GM19193 (cell line): Measurements from ENCODE around the gene EGFLAM.

Experiments used
- POLR2A ChIP-seq: IDR thresholded peaks from 4 replicates; pipeline ENCODE4 v1.6.1; 2011; ENCODE audit not compliant: insufficient read depth, insufficient read length; ENCODE audit errors: extremely low read depth

EGFLAM gene

DNA sequence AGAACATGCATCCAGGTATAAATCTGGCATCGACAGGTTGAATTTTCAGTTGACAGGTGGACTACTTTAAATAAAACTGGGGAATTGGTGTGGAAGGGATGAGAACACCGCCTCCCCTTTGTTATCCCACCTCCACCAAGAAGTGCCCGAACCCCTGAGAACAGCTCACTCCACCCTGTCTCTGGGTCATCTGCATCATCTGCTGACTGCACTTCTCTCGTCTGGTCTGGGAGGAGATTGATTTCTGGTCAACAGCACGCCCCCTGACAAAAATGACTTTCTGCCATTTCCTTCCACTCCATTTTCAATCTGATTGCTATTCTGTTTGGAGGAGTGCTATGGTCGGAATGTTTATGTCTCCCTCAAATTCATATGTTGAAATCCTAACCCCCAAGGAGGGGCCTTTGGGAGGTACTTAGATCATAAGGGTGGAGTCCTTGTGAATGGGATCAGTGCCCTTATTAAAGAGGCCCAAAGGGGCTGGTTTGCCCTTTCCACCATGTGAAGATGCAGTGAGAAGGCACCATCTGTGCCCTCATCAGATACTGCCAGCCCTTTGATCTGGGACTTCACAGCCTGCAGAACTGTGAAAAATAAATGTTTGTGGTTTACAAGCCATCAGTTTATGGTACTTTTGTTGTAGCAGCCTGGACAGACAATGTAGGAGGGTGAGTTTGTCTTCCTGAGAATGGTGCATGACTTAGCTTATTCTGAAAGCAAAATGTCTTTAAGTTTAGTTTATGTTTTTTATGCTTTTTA, 145.7 kb downstream of the EGFLAM start:
- TF ChIP-seq POLR2A = no peak

DNA sequence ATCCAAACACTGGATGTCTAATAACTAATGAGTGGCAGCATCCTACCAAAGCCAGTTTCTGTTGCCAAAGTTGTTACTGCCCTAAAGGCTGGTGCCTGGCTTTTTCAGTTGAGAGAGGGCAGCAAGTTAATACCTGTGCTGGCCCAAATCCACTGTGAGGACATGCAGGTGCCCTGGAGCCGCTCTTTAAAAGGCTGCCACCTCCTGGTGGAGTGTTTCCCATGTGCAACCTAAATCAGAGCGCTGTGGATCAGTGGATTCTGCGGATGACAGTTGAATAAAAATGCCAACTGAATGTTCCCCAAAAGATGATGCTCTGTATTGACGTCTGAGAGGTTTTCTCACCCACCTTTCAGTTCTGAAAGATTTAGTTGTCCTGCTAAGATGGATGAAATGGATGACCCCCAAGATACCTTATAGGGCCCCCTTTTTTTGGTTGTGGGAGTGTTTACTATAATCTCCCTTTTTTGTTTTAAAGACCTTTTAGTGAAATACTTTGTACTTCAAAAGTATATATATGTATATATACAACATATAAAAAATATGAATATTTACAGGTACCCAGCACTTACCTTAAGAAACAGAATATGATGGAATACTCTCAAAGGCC, 146.4 kb downstream of the EGFLAM start:
- TF ChIP-seq POLR2A = no peak

DNA sequence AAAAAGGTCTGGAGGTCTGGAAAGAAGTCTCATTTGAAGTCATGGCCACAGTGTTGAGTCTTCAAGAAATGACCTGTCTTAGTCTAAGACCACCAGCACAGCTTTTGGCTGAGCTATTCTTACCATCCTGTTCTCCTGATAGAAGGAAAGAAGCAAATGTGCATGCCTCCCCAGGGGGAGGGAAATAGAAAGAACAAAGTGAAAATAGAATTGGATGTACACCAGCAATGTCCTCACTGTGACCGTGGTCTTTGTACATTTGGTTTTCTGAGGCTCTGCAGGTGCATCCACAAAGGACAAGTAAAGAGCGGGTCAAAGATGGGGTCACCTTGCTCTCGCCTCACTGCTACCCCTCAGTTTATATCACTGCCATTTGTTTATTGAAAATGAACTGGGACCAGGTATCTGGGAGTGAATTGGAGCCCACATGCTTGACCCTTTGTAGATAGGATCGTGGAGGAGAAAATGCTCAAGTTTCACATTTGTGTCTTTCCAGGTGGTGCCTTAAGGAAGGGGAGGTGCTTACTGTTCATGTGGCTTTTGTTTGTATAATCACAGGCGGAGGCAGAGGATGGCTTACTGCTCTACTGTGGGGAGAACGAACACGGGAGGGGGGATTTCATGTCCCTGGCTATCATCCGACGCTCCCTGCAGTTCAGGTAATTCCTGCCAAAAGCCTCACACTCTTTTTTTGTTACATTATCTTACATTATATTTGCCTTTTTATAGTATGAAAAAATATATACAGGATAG, 150.3 kb downstream of the EGFLAM start:
- TF ChIP-seq POLR2A = no peak

DNA sequence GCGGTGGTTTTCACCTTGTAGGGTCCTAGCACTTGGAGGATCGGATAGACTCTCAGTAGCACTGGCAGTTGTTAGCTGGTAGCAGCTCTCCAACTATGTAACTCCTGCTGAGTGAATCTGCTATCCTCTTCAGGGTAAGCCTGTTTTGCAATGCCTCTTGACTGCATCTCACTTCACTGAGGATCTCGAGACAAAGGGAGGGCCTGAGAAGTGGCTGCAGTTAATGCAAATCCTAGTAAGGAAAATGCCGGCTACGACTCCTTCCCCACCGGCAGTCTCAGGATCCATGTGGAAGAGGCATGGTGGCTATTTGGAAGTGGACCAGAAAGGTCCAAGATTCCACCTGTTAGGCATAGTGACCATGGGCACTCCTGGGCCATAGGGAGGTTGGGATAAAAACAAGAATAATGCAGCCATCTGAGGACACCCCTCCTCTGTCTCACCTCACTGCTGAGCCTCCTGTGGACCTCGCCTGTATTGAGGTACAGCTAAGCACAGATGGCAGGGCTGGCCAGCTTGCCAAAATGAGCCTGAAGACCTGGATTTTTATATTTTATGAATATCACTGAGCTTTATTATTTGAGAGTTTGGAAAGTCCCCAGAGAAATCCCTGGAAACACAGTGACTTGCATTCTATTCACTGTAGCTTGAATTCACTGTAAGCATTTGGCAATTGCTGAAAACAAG, 152.1 kb downstream of the EGFLAM start:
- TF ChIP-seq POLR2A = no peak

DNA sequence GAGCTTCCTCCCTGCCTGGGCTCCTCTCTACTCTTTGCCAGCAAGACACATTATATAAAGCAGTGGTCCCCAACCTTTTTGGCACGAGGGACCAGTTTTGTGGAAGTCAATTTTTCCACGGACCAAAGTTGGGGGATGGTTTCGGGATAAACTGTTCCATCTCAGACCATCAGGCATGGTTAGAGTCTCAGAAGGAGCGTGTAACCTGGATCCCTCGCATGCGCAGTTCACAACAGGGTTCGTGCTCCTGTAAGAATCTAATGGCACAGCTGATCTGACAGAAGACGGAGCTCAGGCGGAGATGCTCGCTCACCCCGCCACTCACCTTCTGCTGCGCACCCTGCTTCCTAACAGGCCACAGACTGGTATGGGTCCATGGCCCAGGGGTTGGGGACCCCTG, 155.3 kb downstream of the EGFLAM start:
- no peak for TF ChIP-seq POLR2A

DNA sequence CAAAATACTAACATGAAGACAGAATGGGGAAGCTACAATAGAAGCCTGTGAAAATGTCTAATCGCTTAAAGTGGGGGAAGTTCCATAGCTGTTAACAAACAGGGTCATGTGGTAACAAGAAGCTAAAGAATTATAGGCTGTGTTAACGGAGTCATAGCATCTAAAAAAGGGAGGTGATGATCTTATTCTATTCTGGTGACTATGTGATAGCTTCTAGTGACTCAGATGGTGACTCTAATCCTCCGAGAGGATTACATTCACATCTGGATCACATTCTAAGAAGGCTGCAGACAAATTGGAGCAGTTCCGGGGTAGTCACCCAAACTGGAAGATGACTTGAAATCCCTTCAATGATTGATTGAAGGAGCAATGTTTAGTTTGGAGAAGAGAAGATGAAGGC, 156.0 kb downstream of the EGFLAM start:
- TF ChIP-seq POLR2A = no peak

DNA sequence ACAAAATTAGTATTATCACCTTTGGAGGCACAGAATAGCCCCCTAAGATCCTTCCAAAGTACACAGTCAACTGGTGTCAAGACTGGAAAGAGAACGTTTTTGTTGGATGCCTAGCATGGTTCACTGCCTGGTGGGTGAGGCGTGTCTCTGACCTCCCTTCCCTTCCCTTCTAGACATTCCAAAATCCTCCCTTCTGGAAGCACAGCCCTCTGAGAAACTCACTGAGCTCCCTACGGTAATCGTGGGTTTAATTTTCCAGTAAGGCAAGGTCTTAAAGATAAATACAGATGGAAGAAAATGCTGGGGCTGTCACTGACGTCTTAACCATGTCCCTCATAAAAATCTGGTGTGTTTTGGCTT, 159.3 kb downstream of the EGFLAM start:
- no peak for TF ChIP-seq POLR2A

DNA sequence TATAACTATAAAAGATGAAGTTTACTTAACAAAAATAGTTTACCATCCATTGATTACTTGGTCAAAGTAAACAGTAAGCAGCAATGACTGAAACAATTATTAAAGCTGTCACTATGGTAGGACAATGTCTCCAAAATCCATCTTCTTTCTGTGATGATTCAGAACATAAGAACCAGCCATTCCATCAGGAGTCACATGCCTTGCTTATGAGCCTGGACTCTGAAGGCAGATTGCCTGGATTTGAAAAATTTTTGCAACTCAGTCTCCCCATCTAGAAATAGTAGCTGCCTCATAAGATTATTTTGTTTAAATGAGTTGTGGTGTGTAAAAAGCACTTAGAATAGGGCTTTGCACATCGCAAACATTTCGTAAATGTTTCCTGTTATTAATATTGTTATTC, 161.9 kb downstream of the EGFLAM start:
- TF ChIP-seq POLR2A = no peak

DNA sequence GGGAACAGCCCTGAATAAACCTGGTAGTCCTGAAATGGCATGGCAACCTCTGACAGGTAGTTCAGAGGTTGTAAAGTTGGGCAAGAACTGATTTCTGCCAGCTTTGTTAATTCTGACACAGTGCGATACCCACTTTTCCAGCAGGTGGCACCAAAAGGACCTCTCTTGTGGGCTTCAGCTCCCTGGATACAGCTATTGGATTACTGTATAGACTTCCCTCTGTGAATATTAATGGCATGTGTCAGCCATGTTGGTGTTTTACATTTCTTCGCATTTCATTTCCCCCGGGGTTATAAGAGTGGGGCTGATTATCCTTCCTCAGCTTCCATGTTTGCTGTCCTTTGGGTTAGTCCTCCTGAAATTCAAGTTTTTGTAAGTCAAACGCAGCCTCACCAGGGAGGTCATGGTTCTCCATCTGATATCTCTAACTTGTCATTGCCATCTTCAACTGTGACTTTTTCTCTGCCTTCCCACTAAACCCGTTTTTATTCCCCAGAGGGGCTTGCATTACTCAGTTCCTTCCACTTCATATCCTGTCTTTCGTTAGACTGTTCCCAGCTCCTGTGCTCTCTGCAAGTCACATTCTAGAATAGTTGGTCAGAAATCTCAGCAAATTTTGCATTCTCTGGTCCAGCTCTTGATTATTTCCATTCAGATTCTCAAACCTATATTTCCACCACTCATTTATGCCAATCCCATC, 162.5 kb downstream of the EGFLAM start:
- no peak for TF ChIP-seq POLR2A

DNA sequence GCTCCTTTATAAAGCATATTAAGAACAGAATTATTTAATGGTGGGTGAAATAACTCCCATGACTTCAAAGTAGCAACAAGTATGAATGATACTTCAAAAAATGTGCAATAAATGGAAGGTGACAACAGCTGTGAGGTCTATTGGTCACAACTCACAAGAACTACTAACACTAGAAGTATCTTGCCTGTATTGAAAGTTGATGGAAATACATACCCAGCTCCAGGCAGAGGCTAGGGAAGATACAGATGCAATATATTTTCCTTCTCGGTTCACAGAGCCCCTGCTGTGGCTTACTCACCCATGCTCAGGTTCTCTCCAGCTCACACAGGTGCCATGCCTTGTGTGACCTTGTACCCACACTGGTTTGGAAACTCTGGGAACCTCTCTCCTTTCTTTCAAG, 164.3 kb downstream of the EGFLAM start:
- TF ChIP-seq POLR2A = no peak

DNA sequence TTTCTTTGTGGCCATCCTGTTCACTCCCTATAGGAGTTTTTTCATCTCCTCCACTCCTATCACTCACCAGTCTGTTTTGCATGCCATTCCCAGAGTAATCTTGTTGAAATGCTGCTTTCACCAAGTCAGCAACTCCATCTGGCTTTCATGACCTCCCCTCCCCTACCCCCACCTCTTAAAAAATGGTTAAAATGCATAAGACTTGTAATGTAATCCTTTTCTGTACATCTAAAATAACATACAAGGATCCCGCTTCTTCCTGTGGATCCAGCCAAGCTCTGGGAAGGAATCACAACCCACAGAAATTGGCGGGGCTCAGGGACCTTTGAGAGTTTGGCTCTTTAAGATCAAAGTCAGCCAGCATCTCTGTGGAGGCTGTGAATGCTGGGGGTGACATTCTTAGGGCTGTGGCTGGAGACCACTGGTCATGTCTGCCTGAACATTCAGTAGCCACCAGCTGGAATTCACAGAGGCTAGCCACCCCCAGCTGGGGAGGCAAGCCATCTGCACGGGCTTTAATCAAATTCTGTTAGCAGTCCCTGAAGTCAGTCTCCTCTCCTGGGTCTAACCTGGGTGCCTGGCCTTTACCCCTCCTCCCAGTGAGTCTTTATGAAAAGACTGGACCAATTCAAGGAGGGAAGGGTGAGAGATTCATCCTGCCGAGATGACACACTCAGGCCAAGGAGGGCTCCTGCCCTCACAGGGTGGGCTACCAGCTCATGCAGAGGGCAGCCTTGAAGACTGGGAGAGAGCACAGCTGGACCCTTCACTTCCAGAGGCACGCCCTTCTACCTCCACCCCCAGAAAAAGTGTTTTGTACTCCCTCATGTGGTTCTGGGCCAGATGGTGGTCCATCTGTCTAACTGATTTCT, 165.2 kb downstream of the EGFLAM start:
- no peak for TF ChIP-seq POLR2A

DNA sequence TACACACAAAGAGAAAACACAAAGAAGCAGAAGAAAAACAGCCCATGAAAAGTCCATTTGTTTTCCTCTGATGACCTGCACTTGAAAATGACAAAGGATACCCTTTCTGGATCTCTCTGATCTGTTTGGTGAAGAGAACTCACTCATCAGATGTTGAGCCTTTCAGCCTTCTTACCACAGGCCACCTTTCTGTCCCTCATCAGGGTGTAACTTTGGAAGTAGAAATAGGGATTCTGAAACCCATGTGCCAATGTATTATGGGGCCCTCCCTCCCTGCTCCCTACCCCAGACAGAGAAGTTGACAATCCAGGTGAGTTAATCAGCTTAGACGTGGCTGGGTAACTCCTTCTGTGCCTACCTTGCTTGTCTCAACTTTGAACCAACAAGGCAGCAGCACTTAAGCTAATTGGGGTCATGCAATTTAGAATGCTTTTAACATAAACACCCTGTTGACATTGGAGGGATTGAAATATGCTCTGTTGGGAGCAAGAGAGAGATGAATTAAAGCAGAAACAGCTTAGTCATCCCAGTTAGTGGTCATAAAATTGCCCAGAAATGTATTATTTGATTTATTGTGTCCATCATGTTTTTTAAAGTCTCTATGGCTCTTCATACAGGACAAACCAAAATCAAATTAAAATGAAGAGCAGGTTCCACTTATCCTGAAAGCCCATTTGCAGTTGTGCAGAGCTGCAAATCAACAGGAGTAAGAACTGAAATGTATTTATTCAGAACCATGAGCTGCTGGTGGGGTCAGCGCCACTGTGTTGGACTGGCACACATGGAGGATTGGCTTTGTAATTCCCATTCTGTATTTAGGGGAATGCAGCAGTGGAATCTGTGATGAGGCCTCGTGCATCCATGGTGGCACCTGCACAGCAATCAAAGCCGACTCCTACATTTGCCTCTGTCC, 166.0 kb downstream of the EGFLAM start:
- no peak for TF ChIP-seq POLR2A

DNA sequence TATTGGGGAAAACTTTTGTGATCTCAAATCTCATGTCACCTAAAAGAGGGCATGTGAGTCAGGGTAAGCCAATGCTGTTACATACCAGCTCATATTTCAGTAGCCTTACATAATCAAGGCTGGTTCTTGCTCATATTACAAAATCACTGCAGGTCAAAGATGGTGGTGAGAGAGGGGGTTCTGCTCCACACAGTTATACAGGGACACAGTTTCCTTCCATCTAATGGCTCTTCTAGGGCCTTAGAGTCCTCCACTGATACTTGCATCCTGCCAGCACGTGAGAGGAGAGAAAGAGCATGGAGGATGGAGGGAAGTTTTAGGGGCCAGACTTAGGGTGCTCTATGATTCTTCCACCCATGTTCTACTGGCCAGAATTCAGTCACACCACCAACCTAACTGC, 168.1 kb downstream of the EGFLAM start:
- no peak for TF ChIP-seq POLR2A
